HEK293 (cell line): ENCODE results near the gene BCAP31.

Experiments used
- GLIS2 ChIP-seq: fragments of 450-650 bp; formaldehyde crosslinking; IDR thresholded peaks from 2 replicates; pipeline ENCODE4 v1.5.1; 2016; ENCODE audit warnings: missing biosample characterization, missing genetic modification characterization
- IKZF3 ChIP-seq: fragments of 450-650 bp; IDR thresholded peaks from 2 replicates; pipeline ENCODE4 v1.5.0; 2018; ENCODE audit warnings: missing biosample characterization, mild to moderate bottlenecking, missing genetic modification characterization, moderate library complexity
- KLF9 ChIP-seq: fragments of 450-650 bp; formaldehyde crosslinking; IDR thresholded peaks from 2 replicates; pipeline ENCODE4 v1.5.1; 2016; ENCODE audit warnings: missing biosample characterization, missing genetic modification characterization, low read depth
- OSR2 ChIP-seq: fragments of 450-650 bp; formaldehyde crosslinking; IDR thresholded peaks from 2 replicates; pipeline ENCODE4 v1.5.1; 2016; ENCODE audit warnings: missing biosample characterization, missing genetic modification characterization
- ZBTB17 ChIP-seq: fragments of 450-650 bp; formaldehyde crosslinking; IDR thresholded peaks from 2 replicates; pipeline ENCODE4 v1.5.1; 2016; ENCODE audit warnings: missing biosample characterization, missing genetic modification characterization
- ZBTB20 ChIP-seq: fragments of 450-650 bp; formaldehyde crosslinking; IDR thresholded peaks from 2 replicates; pipeline ENCODE4 v1.5.1; 2016; ENCODE audit warnings: missing biosample characterization, missing genetic modification characterization
- ZBTB7A ChIP-seq: fragments of 450-650 bp; formaldehyde crosslinking; IDR thresholded peaks from 2 replicates; pipeline ENCODE4 v1.5.1; 2016; ENCODE audit warnings: low read depth, missing biosample characterization, missing genetic modification characterization
- ZNF157 ChIP-seq: fragments of 450-650 bp; formaldehyde crosslinking; IDR thresholded peaks from 2 replicates; pipeline ENCODE4 v1.5.1; 2016; ENCODE audit warnings: missing biosample characterization, missing genetic modification characterization
- ZNF184 ChIP-seq: fragments of 450-650 bp; IDR thresholded peaks from 2 replicates; pipeline ENCODE4 v1.5.1; 2018; ENCODE audit warnings: missing biosample characterization, mild to moderate bottlenecking, missing genetic modification characterization
- ZNF302 ChIP-seq: fragments of 450-650 bp; formaldehyde crosslinking; IDR thresholded peaks from 2 replicates; pipeline ENCODE4 v1.5.1; 2016; ENCODE audit warnings: missing biosample characterization, missing genetic modification characterization, low read depth
- ZNF350 ChIP-seq: fragments of 450-650 bp; formaldehyde crosslinking; IDR thresholded peaks from 2 replicates; pipeline ENCODE4 v1.5.0; 2017; ENCODE audit warnings: missing biosample characterization, mild to moderate bottlenecking, missing genetic modification characterization
- ZNF404 ChIP-seq: fragments of 450-650 bp; formaldehyde crosslinking; IDR thresholded peaks from 2 replicates; pipeline ENCODE4 v1.5.1; 2017; ENCODE audit warnings: missing biosample characterization, missing genetic modification characterization
- ZNF473 ChIP-seq: fragments of 450-650 bp; formaldehyde crosslinking; IDR thresholded peaks from 2 replicates; pipeline ENCODE4 v1.5.1; 2017; ENCODE audit warnings: missing biosample characterization, missing genetic modification characterization
- ZNF555 ChIP-seq: fragments of 450-650 bp; formaldehyde crosslinking; conservative IDR thresholded peaks from 2 replicates; pipeline ENCODE4 v1.5.1; 2017; ENCODE audit warnings: missing biosample characterization, mild to moderate bottlenecking, missing genetic modification characterization, inconsistent platforms
- ZNF571 ChIP-seq: fragments of 450-650 bp; formaldehyde crosslinking; IDR thresholded peaks from 2 replicates; pipeline ENCODE4 v1.5.0; 2017; ENCODE audit warnings: missing biosample characterization, missing genetic modification characterization
- ZNF600 ChIP-seq: fragments of 450-650 bp; formaldehyde crosslinking; IDR thresholded peaks from 2 replicates; pipeline ENCODE4 v1.5.1; 2016; ENCODE audit warnings: missing biosample characterization, missing genetic modification characterization
- ZNF776 ChIP-seq: fragments of 450-650 bp; formaldehyde crosslinking; IDR thresholded peaks from 2 replicates; pipeline ENCODE4 v1.5.0; 2017; ENCODE audit warnings: missing biosample characterization, missing genetic modification characterization, borderline replicate concordance
- ZNF791 ChIP-seq: fragments of 450-650 bp; formaldehyde crosslinking; IDR thresholded peaks from 2 replicates; pipeline ENCODE4 v1.5.1; 2016; ENCODE audit warnings: missing biosample characterization, missing genetic modification characterization
- ZXDB ChIP-seq: fragments of 450-650 bp; formaldehyde crosslinking; IDR thresholded peaks from 2 replicates; pipeline ENCODE4 v1.5.1; 2016; ENCODE audit warnings: missing biosample characterization, missing genetic modification characterization
- TF ChIP-seq, protein P1 (sequence below): IDR thresholded peaks from 2 replicates; pipeline ENCODE4 v1.6.1; 2011; ENCODE audit warnings: mild to moderate bottlenecking, low read depth, low read length, borderline replicate concordance
- TF ChIP-seq, protein P2 (sequence below): fragments of 450-650 bp; formaldehyde crosslinking; IDR thresholded peaks from 2 replicates; pipeline ENCODE4 v1.5.1; 2016; ENCODE audit warnings: missing biosample characterization, missing genetic modification characterization
- TF ChIP-seq, protein P3 (sequence below): fragments of 450-650 bp; formaldehyde crosslinking; optimal IDR thresholded peaks from 2 replicates; pipeline ENCODE3; 2016; ENCODE audit warnings: missing biosample characterization, mild to moderate bottlenecking, missing genetic modification characterization
- TF ChIP-seq, protein P4 (sequence below): fragments of 450-650 bp; formaldehyde crosslinking; IDR thresholded peaks from 2 replicates; pipeline ENCODE4 v1.5.1; 2016; ENCODE audit warnings: missing biosample characterization, missing genetic modification characterization
- TF ChIP-seq, protein P5 (sequence below): sonication (generic); formaldehyde crosslinking; IDR thresholded peaks from 2 replicates; pipeline ENCODE4 v1.8.1; 2022; ENCODE audit warnings: mild to moderate bottlenecking, moderate library complexity, missing genetic modification reagents
- TF ChIP-seq, protein P6 (sequence below): fragments of 450-650 bp; IDR thresholded peaks from 2 replicates; pipeline ENCODE4 v1.5.1; 2018; ENCODE audit warnings: missing biosample characterization, mild to moderate bottlenecking, missing genetic modification characterization
- TF ChIP-seq, protein P7 (sequence below): fragments of 450-650 bp; formaldehyde crosslinking; IDR thresholded peaks from 2 replicates; pipeline ENCODE4 v1.5.1; 2017; ENCODE audit warnings: missing biosample characterization, missing genetic modification characterization
- TF ChIP-seq, protein P8 (sequence below): fragments of 450-650 bp; formaldehyde crosslinking; IDR thresholded peaks from 2 replicates; pipeline ENCODE4 v1.5.1; 2016; ENCODE audit warnings: missing biosample characterization, missing genetic modification characterization

BCAP31 gene

DNA sequence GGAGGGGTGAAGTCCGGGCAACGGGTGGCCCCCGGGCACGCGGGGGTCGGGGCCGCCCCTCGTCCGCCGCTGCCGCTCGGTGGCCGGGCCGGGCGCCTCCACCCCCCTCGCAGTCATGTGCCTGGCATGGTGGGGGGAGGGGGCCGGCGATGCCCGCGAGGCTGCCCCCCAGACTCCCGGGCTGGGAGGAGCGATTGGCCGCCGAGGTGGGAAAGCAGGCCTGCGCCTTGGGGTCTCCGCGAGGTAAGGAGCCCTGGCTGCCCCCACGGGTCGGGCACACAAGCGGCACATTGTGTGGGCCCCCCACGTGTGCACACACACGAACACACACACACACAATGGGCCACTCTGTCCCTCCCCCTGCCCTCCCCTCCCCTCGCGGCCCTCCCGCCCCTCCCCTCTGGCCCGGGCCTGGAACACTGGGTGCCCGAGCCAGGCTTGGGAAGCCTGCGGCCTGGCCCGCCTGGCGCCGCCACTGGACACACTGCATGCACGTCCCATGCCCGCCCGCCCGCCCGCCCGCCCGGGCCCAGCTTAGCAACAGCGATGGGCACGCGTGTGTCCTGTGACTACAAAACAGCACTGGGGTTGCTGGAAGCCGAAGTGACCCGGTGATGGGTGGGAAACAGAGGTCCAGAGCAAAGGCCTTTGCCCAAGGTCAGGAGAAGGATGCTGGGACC is 35.1 kb downstream of the BCAP31 start (continued):
- TF ChIP-seq, protein P1, sequence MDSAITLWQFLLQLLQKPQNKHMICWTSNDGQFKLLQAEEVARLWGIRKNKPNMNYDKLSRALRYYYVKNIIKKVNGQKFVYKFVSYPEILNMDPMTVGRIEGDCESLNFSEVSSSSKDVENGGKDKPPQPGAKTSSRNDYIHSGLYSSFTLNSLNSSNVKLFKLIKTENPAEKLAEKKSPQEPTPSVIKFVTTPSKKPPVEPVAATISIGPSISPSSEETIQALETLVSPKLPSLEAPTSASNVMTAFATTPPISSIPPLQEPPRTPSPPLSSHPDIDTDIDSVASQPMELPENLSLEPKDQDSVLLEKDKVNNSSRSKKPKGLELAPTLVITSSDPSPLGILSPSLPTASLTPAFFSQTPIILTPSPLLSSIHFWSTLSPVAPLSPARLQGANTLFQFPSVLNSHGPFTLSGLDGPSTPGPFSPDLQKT = no peak
- TF ChIP-seq ZNF776 (tag by site-specific recombination) (no peak), GLIS2 (tag by site-specific recombination) (peak; percentile 89), KLF9 (tag by site-specific recombination) (no peak), ZNF157 (tag by site-specific recombination) (no peak), ZBTB17 (tag by site-specific recombination) (no peak), IKZF3 (no peak), ZBTB20 (tag by site-specific recombination) (no peak), ZBTB7A (tag by site-specific recombination) (no peak), ZXDB (tag by site-specific recombination) (no peak), ZNF404 (tag by site-specific recombination) (no peak), ZNF600 (tag by site-specific recombination) (no peak), ZNF350 (tag by site-specific recombination) (no peak), ZNF184 (no peak), OSR2 (tag by site-specific recombination) (no peak), ZNF302 (tag by site-specific recombination) (no peak), ZNF473 (tag by site-specific recombination) (no peak), ZNF555 (tag by site-specific recombination) (no peak), ZNF791 (tag by site-specific recombination) (no peak), ZNF571 (tag by site-specific recombination) (no peak)
- TF ChIP-seq, protein P2, sequence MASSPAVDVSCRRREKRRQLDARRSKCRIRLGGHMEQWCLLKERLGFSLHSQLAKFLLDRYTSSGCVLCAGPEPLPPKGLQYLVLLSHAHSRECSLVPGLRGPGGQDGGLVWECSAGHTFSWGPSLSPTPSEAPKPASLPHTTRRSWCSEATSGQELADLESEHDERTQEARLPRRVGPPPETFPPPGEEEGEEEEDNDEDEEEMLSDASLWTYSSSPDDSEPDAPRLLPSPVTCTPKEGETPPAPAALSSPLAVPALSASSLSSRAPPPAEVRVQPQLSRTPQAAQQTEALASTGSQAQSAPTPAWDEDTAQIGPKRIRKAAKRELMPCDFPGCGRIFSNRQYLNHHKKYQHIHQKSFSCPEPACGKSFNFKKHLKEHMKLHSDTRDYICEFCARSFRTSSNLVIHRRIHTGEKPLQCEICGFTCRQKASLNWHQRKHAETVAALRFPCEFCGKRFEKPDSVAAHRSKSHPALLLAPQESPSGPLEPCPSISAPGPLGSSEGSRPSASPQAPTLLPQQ (tag by site-specific recombination) = peak; percentile 79
- TF ChIP-seq, protein P3, sequence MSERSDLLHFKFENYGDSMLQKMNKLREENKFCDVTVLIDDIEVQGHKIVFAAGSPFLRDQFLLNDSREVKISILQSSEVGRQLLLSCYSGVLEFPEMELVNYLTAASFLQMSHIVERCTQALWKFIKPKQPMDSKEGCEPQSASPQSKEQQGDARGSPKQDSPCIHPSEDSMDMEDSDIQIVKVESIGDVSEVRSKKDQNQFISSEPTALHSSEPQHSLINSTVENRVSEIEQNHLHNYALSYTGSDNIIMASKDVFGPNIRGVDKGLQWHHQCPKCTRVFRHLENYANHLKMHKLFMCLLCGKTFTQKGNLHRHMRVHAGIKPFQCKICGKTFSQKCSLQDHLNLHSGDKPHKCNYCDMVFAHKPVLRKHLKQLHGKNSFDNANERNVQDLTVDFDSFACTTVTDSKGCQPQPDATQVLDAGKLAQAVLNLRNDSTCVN = peak; percentile 61
- TF ChIP-seq, protein P4, sequence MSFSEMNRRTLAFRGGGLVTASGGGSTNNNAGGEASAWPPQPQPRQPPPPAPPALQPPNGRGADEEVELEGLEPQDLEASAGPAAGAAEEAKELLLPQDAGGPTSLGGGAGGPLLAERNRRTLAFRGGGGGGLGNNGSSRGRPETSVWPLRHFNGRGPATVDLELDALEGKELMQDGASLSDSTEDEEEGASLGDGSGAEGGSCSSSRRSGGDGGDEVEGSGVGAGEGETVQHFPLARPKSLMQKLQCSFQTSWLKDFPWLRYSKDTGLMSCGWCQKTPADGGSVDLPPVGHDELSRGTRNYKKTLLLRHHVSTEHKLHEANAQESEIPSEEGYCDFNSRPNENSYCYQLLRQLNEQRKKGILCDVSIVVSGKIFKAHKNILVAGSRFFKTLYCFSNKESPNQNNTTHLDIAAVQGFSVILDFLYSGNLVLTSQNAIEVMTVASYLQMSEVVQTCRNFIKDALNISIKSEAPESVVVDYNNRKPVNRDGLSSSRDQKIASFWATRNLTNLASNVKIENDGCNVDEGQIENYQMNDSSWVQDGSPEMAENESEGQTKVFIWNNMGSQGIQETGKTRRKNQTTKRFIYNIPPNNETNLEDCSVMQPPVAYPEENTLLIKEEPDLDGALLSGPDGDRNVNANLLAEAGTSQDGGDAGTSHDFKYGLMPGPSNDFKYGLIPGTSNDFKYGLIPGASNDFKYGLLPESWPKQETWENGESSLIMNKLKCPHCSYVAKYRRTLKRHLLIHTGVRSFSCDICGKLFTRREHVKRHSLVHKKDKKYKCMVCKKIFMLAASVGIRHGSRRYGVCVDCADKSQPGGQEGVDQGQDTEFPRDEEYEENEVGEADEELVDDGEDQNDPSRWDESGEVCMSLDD (tag by site-specific recombination) = no peak
- TF ChIP-seq, protein P5, sequence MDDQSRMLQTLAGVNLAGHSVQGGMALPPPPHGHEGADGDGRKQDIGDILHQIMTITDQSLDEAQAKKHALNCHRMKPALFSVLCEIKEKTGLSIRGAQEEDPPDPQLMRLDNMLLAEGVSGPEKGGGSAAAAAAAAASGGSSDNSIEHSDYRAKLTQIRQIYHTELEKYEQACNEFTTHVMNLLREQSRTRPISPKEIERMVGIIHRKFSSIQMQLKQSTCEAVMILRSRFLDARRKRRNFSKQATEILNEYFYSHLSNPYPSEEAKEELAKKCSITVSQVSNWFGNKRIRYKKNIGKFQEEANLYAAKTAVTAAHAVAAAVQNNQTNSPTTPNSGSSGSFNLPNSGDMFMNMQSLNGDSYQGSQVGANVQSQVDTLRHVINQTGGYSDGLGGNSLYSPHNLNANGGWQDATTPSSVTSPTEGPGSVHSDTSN (CRISPR knock-in tag) = no peak
- TF ChIP-seq, protein P6, sequence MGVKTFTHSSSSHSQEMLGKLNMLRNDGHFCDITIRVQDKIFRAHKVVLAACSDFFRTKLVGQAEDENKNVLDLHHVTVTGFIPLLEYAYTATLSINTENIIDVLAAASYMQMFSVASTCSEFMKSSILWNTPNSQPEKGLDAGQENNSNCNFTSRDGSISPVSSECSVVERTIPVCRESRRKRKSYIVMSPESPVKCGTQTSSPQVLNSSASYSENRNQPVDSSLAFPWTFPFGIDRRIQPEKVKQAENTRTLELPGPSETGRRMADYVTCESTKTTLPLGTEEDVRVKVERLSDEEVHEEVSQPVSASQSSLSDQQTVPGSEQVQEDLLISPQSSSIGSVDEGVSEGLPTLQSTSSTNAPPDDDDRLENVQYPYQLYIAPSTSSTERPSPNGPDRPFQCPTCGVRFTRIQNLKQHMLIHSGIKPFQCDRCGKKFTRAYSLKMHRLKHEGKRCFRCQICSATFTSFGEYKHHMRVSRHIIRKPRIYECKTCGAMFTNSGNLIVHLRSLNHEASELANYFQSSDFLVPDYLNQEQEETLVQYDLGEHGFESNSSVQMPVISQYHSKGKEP (tag by site-specific recombination) = no peak
- TF ChIP-seq, protein P7, sequence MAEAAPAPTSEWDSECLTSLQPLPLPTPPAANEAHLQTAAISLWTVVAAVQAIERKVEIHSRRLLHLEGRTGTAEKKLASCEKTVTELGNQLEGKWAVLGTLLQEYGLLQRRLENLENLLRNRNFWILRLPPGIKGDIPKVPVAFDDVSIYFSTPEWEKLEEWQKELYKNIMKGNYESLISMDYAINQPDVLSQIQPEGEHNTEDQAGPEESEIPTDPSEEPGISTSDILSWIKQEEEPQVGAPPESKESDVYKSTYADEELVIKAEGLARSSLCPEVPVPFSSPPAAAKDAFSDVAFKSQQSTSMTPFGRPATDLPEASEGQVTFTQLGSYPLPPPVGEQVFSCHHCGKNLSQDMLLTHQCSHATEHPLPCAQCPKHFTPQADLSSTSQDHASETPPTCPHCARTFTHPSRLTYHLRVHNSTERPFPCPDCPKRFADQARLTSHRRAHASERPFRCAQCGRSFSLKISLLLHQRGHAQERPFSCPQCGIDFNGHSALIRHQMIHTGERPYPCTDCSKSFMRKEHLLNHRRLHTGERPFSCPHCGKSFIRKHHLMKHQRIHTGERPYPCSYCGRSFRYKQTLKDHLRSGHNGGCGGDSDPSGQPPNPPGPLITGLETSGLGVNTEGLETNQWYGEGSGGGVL (tag by site-specific recombination) = peak; percentile 80
- TF ChIP-seq, protein P8, sequence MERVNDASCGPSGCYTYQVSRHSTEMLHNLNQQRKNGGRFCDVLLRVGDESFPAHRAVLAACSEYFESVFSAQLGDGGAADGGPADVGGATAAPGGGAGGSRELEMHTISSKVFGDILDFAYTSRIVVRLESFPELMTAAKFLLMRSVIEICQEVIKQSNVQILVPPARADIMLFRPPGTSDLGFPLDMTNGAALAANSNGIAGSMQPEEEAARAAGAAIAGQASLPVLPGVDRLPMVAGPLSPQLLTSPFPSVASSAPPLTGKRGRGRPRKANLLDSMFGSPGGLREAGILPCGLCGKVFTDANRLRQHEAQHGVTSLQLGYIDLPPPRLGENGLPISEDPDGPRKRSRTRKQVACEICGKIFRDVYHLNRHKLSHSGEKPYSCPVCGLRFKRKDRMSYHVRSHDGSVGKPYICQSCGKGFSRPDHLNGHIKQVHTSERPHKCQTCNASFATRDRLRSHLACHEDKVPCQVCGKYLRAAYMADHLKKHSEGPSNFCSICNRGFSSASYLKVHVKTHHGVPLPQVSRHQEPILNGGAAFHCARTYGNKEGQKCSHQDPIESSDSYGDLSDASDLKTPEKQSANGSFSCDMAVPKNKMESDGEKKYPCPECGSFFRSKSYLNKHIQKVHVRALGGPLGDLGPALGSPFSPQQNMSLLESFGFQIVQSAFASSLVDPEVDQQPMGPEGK = 0 out of 2 replicates have a peak, but pooled peaks have one; percentile 25
